Glutamatergic neuron (in vitro differentiated cells): Measurements from ENCODE around the gene TRIM5. TPM values are rescaled to one million over a fixed set of nuclear protein-coding genes. Genes with fewer than 3 reads are reported as not detected.

Source experiments
- DNase-seq: peaks from one replicate; pipeline ENCODE4 v3.0.0; 2022
- H3K27ac Mint-ChIP-seq: one replicate; pipeline ENCODE4 v1.8.0; 2020; ENCODE audit warnings: mild to moderate bottlenecking, mixed read lengths, inconsistent platforms; ENCODE audit not compliant: unreplicated experiment
- H3K27me3 Mint-ChIP-seq: one replicate; pipeline ENCODE4 v1.8.0; 2020; ENCODE audit warnings: mild to moderate bottlenecking, moderate library complexity, mixed read lengths, inconsistent platforms; ENCODE audit not compliant: unreplicated experiment
- H3K36me3 Mint-ChIP-seq: one replicate; pipeline ENCODE4 v1.8.0; 2020; ENCODE audit warnings: mild to moderate bottlenecking, mixed read lengths, inconsistent platforms; ENCODE audit not compliant: unreplicated experiment
- H3K4me1 Mint-ChIP-seq: one replicate; pipeline ENCODE4 v1.8.0; 2020; ENCODE audit warnings: mild to moderate bottlenecking, low read depth, mixed read lengths, inconsistent platforms; ENCODE audit not compliant: unreplicated experiment
- H3K4me3 Mint-ChIP-seq: one replicate; pipeline ENCODE4 v1.8.0; 2020; ENCODE audit warnings: mild to moderate bottlenecking, mixed read lengths, inconsistent platforms; ENCODE audit not compliant: unreplicated experiment
- H3K9me3 Mint-ChIP-seq: one replicate; pipeline ENCODE4 v1.8.0; 2020; ENCODE audit warnings: mild to moderate bottlenecking, moderate library complexity, mixed read lengths, inconsistent platforms; ENCODE audit not compliant: unreplicated experiment
- CTCF ChIP-seq: fragments of 200-600 bp; sonication (generic); IDR thresholded peaks from one replicate; pipeline ENCODE4 v1.5.0; 2021; ENCODE audit not compliant: partially characterized antibody, unreplicated experiment
- total RNA-seq: library from RNA; stranded (reverse); fragmentation: NEBNext Ultra II Directional; extraction: Animal tissue kit (Norgen Biotek cat#: 25700); gene quantifications from one replicate; pipeline ENCODE4 v1.2.1, GENCODE V29; 2021; ENCODE audit not compliant: unreplicated experiment

The TRIM5 gene
- total RNA-seq, 1 donor from 2014 or later: 2.6 TPM

GRCh38 chr11:5703741-5704536 is 19.1 kb upstream of the TRIM5 start:
- Mint-ChIP-seq H3K4me1 (no peaks in the 10 kb centered on the region), H3K36me3 (no peaks in the 10 kb centered on the region), H3K27me3 (no peaks in the 10 kb centered on the region), H3K9me3 (no peaks in the 10 kb centered on the region), H3K4me3 (no peak overlapping the region), H3K27ac (no peak overlapping the region)
- no peak for DNase-seq
- TF ChIP-seq CTCF: no peak

- no peaks in the 10 kb centered on the region for H3K27me3 Mint-ChIP-seq
- no peaks in the 10 kb centered on the region for H3K36me3 Mint-ChIP-seq
- H3K4me1 Mint-ChIP-seq: no peaks in the 10 kb centered on the region
- no peak overlapping the region for H3K4me3 Mint-ChIP-seq
- H3K27ac Mint-ChIP-seq: no peak overlapping the region
- TF ChIP-seq CTCF: no peak
- no peaks in the 10 kb centered on the region for H3K9me3 Mint-ChIP-seq
- DNase-seq: no peak
Measured at GRCh38 chr11:5701055-5701577, 16.2 kb upstream of the TRIM5 start.

DNA sequence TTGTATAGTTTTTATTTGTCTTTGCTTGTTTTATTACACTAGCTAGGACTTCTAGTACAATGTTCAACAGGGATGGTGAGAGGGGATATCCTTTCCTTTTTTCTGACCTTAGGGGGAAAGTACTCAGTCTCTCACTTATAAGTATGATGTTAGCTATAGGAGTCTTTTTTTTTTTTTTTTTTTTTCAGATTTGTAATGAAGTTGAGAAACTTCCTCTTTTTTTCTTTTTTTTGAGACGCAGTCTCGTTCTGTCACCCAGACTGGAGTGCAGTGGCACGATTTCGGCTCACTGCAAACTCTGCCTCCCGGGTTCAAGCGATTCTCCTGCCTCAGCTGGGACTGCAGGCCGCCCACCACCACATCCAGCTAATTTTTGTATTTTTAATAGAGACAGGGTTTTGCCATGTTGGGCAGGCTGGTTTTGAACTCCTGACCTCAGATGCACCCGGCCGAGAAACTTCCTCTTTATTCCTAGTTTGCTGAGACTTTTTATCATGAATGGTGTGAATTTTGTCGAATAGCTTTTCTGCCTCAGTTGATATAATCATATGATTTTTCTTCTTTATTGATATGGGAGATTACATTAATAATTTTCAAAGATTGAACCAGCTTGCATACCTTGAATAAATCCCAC is 15.7 kb upstream of the TRIM5 start:
- Mint-ChIP-seq H3K27me3 (no peaks in the 10 kb centered on the region), H3K4me3 (no peak overlapping the region), H3K4me1 (no peaks in the 10 kb centered on the region), H3K27ac (no peak overlapping the region), H3K36me3 (no peaks in the 10 kb centered on the region), H3K9me3 (no peaks in the 10 kb centered on the region)
- no peak for DNase-seq
- TF ChIP-seq CTCF: no peak

GRCh38 chr11:5698281-5698680 is 13.4 kb upstream of the TRIM5 start:
- Mint-ChIP-seq H3K27ac (no peak overlapping the region), H3K4me3 (no peak overlapping the region), H3K27me3 (no peaks in the 10 kb centered on the region), H3K9me3 (no peaks in the 10 kb centered on the region), H3K4me1 (no peaks in the 10 kb centered on the region), H3K36me3 (no peaks in the 10 kb centered on the region)
- TF ChIP-seq CTCF: no peak
- DNase-seq: no peak

GRCh38 chr11:5696210-5696609 is 11.3 kb upstream of the TRIM5 start:
- no peak overlapping the region for H3K4me3 Mint-ChIP-seq
- no peaks in the 10 kb centered on the region for H3K4me1 Mint-ChIP-seq
- no peaks in the 10 kb centered on the region for H3K36me3 Mint-ChIP-seq
- H3K9me3 Mint-ChIP-seq: no peaks in the 10 kb centered on the region
- H3K27me3 Mint-ChIP-seq: no peaks in the 10 kb centered on the region
- no peak overlapping the region for H3K27ac Mint-ChIP-seq
- TF ChIP-seq CTCF: no peak
- no peak for DNase-seq
